NCI-H526 (cell line): ENCODE data around the gene RNF121.

ENCODE experiments used
- DNase-seq, 2 experiments: peaks; one replicate each; lab custom pipeline; 2025; lab: John Stamatoyannopoulos, UW

Gene RNF121

DNA sequence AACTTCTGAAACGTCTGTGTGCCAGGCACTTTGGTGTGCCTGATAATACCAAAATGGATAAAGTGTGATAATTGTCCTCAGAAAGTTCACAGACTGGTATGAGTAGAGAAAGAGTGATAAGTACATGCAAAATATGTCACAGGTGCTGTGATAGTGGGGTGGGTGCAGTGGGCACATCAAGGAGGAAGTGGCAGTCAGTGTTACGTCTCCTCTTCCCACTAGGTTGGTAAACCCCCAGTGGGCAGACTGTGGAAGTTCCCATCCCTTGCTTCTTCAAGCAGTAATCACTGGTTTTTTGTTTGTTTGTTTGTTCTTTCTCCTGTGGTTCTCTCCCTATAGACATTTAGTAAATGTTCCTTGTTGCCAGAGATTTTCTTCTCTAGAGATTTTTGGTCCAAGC, 5.4 kb downstream of the RNF121 start:
- DNase-seq = no peak

DNA sequence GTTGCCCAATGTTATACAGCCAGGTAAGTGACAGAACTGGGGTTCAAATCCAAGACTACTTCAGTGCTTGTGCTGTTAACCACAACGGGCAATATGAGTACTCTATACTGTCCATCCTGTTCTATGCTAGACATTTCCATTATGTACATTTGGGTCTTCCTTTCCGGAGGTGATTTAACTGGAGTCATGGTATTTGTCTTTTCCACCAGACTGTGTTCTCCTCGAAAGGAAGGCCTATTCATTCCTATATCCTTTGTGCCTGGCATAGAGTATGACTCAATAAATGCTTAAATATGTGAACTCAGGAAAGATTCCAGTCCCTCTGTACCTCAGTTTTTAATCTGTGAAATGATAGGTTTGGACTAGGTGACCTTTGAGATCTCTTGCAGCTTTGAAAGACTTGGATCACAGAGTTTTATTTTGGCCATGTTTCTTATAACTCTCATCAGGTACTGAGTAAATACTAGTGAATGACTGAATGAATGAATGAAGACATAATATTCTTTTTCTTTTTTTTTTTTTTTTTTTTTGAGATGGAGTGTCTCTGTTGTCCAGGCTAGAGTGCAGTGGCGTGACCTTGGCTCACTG, 6.6 kb downstream of the RNF121 start:
- no peak for DNase-seq

- no peak for DNase-seq
These were observed 8.0 kb downstream of the RNF121 start for GRCh38 chr11:71936825-71937224.

DNA sequence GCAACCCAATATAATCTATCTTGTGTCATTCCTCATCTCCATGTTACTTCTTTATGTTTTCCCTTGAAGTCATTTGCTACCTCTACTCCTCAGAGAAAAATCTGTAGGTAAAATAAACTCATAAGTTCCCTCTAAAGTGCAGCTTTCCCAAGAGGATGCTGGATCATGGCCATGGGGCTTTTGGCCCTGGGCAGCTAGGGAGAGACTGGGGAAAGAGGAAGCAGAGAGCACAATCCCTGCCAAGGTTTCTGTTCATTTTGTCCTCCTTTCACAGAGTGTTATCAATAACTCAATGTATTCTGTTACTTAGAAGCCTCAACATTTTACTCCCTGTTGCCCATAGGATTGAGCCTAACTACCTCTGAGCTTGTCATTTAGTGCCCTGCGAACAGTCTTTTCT, 9.0 kb downstream of the RNF121 start:
- no peak for DNase-seq

DNA sequence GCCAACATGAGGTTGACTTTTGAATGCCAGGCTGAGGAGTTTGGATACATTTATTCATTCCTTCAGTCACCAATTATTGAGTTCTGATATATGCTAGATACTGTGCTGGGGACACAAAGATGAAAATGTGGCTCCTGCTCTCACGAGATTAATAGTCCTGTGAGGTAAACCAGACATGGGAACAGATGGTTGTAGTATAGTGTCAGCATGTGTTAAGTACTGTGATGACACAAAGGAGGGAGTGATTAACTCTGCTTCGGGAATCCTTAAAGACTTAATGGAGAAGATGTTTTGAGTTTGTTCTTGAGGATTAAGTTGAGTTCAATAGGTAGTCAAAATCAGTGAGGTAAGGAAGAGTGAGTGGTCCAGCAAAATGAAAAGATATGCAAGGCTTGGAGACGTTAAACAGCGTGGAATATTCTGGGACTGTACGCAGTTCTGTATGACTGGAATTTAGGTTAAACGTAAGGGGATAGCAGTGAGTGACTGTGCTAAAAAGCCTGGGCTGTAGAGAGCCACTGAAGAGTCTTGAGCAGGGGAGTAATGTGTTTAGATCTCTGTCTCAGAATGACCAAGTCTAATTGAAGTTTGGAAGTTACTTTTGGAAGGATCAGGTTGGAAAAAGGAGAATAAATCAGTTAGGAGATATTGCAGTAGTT, 11.8 kb downstream of the RNF121 start:
- DNase-seq = no peak

DNA sequence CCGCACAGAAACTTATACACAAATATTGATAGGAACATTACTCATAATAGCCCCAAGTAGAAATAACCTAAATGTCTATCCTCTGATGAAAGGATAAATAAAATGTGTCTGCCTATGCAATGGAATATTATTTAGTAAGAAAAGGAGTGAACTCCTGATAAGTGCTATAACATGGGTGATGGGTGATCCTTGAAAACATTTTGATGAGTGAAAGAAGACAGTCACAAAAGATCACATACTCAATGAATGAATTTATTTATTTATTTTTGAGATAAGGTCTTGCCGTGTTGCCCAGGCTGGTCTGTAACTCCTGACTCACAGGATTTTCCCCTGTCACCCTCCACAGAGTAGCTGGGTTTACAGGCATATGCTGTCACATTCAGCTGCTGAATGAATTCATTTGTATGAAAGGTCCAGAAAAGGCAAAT, 17.3 kb downstream of the RNF121 start:
- DNase-seq = no peak

GRCh38 chr11:71947498-71947897, 18.7 kb downstream of the RNF121 start:
- DNase-seq = no peak

DNA sequence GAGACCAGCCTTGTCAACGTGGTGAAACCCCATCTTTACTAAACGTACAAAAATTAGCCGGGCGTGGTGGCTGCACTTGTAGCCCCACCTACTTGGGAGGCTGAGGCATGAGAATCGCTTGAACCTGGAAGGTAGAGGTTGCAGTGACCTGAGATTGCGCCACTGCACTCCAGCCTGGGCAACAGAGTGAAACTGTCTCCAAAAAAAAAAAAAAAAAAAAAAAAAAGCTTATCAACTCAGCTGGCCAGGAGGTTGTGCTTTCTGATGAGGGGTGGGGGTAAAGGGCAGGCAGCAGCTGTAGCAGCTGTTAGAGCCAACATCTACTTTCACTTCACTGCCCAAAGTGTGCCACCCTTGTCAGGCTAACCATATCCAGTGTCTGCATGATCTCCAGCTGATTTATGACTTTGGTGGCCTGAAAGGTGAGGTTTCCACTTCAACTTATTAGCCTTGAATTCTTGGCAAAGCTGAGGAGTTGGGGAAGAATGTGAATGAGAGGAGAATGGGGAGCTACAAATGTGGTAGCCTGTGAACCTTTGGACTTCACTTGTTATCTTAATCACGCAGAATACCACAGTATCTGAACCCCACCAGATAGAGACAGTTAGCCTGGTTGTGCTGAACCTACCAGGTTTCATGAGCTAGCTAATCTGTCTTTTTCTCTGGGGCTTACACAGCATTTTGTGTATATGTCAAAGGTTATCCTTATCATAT, 19.6 kb downstream of the RNF121 start:
- no peak for DNase-seq

GRCh38 chr11:71949034-71949433, 20.2 kb downstream of the RNF121 start:
- no peak for DNase-seq

GRCh38 chr11:71951741-71952310, 23.0 kb downstream of the RNF121 start:
- peak; percentile 94 to 98 for DNase-seq

- no peak for DNase-seq
These were observed 27.1 kb downstream of the RNF121 start for GRCh38 chr11:71955898-71956456.

GRCh38 chr11:71962428-71963038, 33.7 kb downstream of the RNF121 start:
- DNase-seq = no peak

DNA sequence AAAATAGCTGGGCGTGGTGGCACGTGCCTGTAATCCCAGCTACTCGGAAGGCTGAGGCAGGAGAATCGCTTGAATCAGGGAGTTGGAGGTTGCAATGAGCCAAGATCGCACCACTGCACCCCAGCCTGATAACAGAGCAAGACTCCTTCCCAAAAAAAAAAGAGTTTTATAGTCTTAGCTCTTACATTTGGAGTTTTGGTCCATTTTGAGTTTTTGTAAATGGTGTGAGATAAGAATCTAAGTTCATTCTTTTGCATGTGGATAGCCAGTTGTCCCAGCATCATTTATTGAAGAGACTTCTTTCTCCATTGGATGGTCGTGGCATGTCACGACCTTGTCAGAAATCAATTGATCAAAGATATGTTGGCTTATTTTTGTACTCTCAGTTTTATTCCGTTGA, 34.6 kb downstream of the RNF121 start:
- DNase-seq = no peak

- DNase-seq = no peak
These were observed 35.8 kb downstream of the RNF121 start for GRCh38 chr11:71964641-71965040.

DNA sequence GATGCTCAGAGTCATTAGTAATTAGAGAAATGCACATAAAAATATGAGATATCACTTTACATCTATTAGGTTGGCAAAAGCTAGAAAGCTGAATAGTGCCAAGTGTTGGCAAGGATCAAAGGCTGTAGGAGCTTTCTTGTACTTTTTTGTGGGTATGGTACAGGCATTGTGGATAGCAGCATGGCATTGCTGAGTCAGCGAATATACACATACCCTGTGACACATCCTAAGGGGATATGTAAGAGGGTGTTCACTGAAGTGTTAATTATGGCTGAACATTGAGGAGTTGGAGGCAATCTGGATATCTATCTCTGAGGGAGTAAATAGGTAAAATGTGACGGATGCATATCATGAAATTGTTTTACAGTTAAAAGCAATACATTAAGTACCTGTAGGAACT, 42.8 kb downstream of the RNF121 start:
- no peak for DNase-seq

DNA sequence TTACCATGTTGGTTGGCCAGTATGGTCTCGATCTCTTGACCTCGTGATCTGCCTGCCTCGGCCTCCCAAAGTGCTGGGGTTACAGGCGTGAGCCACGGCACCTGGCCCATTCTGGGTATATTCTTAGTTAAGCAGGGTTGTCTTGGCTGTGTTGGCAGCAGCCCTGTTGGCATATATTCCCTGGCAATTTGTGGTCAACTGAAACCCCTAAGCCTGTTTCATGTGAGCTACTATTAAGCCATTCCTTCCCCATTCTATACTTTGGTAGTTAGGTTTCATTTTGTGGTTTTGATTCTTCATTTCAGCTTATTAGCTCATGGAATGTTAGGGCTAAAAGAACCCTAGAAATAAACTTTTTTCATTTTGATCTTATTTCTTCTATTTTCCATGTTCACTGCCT, 47.7 kb downstream of the RNF121 start:
- no peak for DNase-seq

DNA sequence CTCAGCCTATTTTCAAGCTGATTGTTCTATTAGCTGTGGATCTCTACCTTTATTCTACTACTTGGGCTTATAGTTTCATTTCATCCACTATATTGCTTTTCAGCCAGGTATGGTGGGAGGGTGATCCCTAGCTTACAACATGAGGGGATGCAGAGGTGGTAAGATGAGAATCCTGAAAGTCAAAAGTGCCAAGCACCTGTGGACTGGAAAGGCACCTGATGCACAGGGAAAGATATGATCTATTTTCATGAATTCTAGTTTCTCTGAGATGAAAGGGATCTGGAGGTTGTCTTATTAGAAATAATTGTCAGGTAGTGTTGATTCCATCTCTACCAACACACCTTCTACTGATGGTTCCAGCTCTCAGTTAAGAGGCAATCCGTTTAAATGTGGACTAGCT, 48.2 kb downstream of the RNF121 start:
- DNase-seq = no peak

DNA sequence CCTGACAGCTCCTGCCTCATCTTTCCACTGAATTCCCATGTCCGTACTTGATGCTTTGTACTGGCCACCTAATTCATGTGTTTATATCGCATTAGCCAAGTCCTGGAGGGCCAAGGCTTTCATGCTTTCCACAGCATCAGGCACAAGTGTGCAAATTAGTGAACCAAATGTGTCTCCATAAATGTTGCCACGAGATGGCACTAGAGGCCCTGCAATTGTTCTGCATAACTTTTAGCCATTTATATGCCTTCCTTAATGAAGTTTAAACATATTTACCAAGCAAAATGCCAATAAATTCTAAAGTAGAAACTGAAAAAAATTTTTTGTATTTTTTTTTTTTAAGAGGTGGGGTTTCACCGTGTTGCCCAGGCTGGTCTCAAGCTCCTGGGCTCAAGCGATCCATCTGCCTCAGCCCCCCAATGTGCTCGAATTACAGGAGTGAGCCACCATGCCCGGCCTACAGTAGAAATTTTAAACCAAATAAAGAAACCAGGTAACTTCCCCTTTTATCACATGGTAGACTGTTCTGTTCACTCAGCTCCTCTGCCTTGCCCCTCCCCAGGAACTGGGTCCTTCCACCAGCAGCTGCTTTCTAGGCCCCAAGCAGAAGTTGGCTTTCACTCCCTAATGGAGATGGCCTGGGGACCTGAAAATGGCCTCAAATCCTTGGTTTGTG, 49.0 kb downstream of the RNF121 start:
- peak; percentile 50 to 76 for DNase-seq

DNA sequence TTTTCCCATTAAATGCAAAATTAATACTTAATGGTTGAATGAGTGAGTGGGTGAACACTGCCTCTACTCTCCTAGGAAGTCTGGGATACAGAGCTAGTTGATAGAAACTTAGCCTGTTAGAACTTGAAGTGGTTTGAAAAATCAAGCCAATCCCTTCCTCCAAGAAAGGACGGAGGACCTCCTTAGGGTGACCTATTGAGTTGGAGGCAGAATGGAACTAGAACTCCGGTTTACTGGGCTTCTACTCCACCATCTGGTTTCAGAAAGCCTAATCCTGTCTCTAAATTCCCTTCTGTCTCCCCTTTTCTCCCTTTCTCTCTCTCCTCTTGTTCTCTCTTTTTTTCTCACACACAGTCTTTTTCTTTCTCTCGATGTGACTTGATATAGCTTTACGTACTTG, 50.2 kb downstream of the RNF121 start:
- DNase-seq = no peak

DNA sequence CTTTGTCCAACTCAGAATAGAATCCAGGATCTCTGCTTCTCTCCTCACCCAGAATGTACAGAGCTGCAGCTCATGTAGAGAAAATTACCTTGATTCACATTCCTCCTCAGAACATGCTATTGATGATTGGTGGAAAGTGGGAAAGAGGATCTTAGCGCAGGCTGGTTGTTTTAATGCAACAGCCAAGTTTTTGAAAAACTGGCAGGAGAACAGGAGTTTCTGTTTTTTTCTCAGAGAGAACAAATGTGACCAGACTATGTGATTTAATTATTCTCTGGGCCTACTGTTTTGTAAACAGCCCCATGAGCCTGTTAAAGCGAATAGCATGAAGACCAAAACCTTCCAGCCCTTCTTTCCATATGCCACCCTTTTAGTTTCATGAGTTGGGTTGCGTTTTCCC, 50.8 kb downstream of the RNF121 start:
- no peak for DNase-seq

- DNase-seq = no peak
These were observed 57.3 kb downstream of the RNF121 start for GRCh38 chr11:71986131-71986530.

DNA sequence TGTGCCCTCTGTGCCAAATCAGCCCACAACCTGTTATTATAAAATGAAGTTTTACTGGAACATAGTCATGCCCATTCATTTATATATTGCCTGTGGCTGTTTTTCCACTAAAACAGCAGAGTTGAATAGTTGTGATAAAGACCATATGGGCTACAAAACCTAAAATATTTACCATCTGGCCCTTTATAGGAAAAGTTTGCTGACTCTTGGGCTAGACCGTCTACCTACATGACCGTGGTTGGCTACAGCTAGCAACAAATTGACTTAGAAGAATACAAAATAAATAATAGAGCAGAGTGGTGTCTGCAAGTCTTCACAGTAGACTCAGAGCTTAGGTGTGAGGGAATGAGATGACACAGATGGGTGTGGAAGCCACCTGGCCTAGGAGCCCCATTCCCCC, 58.7 kb downstream of the RNF121 start:
- no peak for DNase-seq
